ENCODE measurements around the gene TRIM52.
"Not testable (repeated sequence)": the region's sequence is repeated elsewhere in the genome, so short reads cannot be mapped to it uniquely, and the experiment has no call there.

DNA sequence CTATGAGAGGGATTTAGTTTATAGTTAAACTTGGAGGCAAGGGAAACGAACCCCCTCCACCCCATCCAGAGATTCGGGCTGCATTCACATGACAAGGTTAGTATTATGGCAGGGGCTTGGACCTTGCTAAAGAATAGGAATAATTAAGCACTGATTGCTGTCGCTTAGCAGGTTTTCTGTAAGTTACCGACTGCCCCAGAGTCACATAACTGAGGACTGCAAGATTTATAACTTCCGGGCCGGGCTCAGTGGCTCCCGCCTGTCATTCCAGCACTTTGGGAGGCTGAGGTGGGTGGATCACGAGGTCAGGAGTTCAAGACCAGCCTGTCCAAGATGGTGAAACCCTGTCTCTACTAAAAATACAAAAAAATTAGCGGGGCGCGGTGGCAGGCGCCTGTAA, 7.0 kb upstream of the TRIM52 start:
- TF ChIP-seq, protein P1, sequence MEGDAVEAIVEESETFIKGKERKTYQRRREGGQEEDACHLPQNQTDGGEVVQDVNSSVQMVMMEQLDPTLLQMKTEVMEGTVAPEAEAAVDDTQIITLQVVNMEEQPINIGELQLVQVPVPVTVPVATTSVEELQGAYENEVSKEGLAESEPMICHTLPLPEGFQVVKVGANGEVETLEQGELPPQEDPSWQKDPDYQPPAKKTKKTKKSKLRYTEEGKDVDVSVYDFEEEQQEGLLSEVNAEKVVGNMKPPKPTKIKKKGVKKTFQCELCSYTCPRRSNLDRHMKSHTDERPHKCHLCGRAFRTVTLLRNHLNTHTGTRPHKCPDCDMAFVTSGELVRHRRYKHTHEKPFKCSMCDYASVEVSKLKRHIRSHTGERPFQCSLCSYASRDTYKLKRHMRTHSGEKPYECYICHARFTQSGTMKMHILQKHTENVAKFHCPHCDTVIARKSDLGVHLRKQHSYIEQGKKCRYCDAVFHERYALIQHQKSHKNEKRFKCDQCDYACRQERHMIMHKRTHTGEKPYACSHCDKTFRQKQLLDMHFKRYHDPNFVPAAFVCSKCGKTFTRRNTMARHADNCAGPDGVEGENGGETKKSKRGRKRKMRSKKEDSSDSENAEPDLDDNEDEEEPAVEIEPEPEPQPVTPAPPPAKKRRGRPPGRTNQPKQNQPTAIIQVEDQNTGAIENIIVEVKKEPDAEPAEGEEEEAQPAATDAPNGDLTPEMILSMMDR (IDR thresholded peaks at IDR 0.05 in 2 of 3, conservative IDR thresholded peaks at IDR 0.05 in 1 of 3; ENCODE audit: insufficient read depth in 2 of 3, low read depth in 1 of 3, low read length in 3 of 3), result not testable (repeated sequence)
- TF ChIP-seq ZKSCAN3 (CRISPR knock-in tag; IDR thresholded peaks at IDR 0.05); ARID4B (CRISPR knock-in tag; IDR thresholded peaks at IDR 0.05); STAG1 (CRISPR knock-in tag; IDR thresholded peaks at IDR 0.05; ENCODE audit: borderline replicate concordance): not testable (repeated sequence)
